Activated CD4-positive, CD25-positive, alpha-beta regulatory T cell (primary cell): Measurements from ENCODE around the gene TAF9.
"Not testable (repeated sequence)": the region's sequence is repeated elsewhere in the genome, so short reads cannot be mapped to it uniquely, and the experiment has no call there.

ENCODE experiments used
- DNase-seq, 4 experiments: peaks; one replicate each; lab custom pipeline; 2025; lab: John Stamatoyannopoulos, UW

The TAF9 gene, protein sequence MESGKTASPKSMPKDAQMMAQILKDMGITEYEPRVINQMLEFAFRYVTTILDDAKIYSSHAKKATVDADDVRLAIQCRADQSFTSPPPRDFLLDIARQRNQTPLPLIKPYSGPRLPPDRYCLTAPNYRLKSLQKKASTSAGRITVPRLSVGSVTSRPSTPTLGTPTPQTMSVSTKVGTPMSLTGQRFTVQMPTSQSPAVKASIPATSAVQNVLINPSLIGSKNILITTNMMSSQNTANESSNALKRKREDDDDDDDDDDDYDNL

DNA sequence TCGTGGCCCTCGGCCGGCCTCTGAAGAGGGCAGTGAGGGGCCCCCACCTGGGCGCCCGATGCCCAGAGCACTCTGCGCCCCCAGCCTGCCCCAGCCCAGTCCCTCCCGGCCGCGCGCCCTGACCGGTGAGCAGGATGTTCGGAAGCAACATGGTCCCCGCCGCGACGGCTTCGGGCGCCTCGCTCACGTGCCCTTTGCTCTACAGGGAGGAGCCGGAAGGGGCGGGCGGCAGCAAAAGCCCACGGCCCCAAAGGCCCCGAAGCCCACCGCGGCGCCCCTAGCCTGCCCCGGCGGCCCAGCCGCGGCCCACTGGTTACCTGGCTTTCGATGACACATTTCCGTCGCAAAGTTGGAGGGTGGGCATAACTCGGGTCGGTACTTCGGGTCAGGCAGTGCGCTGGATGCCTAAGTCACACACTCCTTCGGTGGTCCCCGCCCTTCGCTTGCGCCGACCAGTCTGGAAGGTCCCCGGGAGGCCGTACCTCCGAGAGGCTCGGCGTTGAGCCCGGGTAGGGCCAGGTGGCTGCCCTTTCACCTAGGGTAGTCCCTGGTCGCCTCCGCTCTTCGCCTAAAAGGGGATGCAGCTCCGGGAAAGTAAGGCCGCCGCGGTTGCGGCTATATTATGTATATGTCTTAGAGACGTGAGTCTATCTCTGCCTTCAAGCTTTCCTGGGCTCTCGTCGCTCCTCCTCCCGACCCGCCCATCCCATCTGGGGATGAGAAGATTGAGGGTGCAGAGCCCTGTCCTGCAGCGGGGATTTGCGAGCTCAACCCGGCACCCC lies at the start of gene TAF9, which contains the start of the genes AK6 and RAD17:
Gene TAF9 (minus strand): TSS at position 181 of the 782 bp plus-strand sequence. CDS start 3,783 bp downstream, outside the sequence.
Gene AK6 (minus strand): TSS at position 181 of the 782 bp plus-strand sequence. CDS start 30 bp downstream, at position 151.
Gene RAD17 (plus strand): TSS at position 479 of the 782 bp plus-strand sequence. CDS start 2,391 bp downstream, outside the sequence.
- peak; percentile 83 to 90 (median 88) for DNase-seq

DNA sequence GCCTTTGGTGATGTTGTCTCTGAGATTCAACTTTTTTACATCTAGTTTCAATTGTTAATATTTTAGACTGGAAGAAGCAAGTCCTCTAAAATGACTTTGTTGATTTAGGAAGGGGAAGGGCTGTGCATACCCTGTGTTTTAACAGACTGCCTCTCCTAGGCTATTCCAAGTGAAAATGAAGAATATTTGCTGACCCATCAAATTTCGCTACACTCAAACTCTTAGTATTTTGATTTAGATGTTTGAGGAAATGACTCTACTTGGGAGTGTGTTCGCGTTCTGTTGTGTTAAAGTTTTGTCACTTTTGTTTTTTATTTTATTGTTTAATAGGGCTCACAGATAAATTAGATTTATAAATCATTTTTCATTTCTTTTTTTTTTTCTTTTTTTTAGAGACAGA lies 49.2 kb upstream of the TAF9 start:
- DNase-seq: no peak

DNA sequence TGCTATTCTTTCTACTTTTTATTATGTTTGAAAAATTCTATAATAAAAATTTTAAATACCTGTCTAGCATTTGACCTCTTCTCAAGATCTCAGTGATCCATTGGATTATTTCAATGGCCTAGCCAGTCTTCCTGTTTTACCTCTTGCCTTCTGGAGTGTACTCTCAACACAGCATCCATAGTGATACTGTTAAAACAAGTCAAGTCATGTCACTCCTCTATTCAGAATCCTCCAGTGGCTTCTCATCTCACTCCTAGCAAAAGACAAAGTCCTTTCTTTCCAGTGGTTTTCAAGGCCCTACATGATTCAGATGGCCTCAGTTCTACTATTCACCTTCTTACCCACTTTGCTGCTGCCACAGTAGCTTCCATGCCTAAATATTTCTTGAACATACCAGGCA lies 47.4 kb upstream of the TAF9 start:
- no peak for DNase-seq

DNA sequence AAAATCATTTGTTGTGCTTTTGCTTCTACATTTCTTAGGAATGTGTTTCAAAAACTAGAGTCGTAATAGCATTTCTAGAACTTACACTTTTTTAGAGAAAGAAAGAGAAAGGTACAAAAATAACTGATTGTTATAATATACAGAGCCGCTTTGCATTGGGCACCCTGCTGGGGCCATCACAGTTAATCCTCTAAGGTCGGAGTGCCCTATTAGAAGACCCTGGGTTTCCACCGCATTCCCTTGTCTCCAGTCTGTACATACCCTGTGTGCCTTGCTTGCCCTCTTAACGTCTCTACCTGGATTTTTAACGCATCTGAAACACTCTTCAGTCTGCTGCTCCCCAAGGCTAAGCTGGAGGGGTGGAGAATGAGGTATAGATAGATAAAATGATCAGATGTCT lies 46.9 kb upstream of the TAF9 start:
- DNase-seq: no peak

DNA sequence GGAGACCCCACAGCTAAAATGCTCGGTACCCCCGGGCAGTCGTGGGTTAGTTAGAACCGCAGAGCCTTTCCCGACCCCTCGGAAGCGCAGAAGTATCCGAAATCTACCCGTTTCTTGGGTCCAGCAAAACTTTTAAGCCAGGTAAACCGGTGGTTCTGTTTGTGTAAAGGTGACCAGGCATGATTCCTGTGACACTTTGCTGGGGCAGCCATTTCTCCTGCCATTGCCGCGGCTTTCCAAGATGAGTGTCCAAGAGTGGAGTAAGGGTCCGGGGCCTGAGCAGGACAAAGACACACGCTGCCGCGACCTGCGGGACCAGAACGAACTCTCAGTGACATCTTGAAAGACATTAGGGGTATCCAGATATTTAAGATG lies 46.3 kb upstream of the TAF9 start:
- no peak for DNase-seq

DNA sequence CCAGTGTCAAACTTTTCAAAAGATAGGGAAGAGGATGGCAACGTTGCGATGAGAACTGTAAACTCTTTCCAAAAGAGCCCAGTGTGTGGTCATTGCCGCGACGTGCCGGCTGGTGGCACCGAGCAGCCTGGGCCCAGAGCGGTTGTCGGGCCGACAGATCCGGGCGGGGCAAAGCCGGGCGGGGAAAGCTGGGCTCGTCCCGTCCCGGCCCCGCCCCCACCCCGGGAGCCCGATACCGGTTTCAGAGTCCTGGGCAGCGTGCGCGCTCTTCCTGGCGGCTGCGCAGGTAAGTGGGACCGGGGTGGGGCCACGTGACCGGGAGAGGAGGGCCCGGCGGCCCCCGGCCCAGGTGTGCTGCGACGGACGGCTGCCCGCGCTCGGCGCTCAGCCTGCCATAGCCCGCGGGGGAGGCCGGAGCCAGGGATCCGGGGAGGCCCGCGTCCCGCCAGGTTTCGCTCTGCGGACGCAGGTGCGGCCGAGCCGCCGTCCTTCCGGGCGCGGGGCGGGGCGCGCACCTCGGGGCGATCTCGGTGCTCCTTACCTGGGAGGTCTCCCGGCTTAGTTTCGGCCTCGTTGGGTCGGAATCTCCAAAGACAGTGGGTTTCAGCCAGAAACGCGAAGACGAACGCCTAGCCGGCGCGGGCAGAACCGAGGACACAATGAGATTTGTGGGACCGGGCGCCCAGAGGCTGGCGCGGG lies 45.7 kb upstream of the TAF9 start, which contains the start of gene MARVELD2:
Gene MARVELD2 (plus strand): TSS at position 232 of the 699 bp plus-strand sequence. CDS start 4,270 bp downstream, outside the sequence.
- peak in 3 of 4 experiments; percentile 3 to 19 (median 3) for DNase-seq

DNA sequence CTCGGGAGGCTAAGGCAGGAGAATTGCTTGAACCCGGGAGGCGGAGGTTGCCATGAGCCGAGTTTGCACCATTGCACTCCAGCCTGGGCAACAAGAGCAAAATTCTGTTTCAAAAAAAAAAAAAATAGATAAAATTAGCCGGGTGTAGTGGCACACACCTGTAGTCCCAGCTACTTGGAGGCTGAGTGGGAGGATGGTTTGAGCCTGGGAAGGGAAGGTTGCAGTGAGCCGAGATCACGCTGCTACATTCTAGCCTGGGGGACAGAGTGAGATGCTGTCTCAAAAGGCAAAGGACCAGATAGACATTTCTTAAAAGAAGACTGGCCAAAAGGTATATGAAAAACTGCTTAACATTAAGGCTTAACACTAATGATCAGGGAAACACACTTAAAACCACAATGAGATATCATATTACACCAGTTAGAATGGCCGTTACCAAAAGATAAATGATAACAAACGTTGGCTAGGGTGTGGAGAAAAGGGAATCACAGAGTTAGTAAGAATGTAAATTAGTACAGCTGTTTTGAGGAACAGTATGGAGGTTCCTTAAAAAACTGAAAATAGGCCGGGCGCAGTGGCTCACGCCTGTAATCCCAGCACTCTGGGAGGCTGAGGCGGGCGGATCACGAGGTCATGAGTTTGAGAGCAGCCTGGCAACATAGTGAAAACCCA lies 35.5 kb upstream of the TAF9 start:
- DNase-seq: no peak

DNA sequence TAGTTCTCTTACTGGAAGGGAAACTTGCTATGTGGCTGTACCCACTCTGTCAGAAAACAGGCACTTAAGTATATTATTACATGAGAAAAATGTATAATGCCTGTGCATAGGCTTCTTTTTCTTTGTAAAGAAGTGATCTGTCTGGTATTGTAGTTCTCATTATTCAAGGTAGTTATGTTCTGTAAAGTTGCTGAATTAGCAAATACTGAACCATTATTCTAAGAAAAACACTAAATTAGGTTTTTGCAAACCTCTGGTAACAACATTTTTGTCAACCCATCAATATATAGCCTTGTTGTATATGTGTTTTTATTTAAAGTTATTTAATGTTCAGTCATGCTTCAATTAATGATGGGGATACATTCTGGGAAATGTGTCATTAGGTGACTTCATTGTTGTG lies 9.1 kb upstream of the TAF9 start:
- no peak for DNase-seq

DNA sequence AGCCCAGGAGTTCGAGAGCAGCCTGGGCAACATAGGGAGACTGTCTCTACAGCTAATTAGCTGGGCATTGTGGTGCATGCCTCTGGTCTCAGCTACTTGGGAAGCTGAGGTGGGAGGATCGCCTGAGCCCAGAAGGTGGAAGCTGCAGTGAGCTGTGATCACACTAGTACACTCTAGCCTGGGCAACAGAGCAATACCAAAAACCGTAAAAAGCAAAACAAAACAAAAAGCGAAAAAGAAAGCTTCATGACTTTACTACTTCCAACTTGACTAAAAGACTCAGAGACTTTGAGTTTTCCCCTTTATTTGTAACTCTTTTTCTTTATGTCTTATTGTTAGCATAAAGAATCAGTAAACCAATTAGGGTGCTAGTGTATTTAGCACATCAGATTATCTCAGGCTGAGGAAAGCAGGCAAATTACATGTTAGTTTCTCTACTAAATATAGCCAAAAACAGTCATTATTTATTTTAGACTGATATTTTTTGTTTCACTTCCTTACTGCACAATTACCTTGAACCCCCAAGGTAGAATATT lies 5.7 kb upstream of the TAF9 start:
- DNase-seq: no peak

DNA sequence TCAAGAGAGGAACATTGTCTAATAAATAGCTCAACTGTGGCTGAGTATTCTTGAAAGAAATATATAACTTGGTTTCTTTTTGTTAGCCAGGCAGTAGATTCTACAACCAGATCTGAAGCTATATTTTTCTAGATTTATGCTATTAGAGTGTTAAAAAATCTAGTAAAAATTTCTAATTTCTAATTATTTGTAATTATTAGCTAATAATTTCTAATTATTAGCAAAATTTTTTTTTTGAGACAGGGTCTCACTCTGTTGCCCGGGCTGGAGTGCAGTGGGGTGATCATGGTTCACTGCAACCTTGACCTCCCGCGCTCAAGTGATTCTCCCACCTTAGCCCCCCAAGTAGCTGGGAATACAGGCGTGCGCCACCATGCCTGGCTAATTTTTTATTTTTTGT lies 3.1 kb upstream of the TAF9 start:
- no peak for DNase-seq

DNA sequence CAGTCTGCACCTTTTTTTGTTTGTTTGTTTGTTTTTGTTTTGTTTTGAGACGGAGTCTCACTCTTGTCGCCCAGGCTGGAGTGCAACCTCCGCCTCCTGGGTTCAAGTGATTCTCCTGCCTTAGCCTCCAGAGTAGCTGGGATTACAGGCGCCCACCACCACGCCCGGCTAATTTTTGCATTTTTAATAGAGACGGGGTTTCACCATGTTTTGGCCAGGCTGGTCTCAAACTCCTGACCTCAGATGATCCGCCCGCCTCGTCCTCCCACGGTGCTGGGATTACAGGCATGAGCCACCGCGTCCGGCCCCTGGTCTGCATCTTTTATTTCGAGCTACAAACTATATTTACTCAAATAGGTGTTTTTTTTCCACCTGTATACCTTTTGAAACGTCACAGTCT lies 1.0 kb upstream of the TAF9 start:
- DNase-seq: not testable (repeated sequence)

DNA sequence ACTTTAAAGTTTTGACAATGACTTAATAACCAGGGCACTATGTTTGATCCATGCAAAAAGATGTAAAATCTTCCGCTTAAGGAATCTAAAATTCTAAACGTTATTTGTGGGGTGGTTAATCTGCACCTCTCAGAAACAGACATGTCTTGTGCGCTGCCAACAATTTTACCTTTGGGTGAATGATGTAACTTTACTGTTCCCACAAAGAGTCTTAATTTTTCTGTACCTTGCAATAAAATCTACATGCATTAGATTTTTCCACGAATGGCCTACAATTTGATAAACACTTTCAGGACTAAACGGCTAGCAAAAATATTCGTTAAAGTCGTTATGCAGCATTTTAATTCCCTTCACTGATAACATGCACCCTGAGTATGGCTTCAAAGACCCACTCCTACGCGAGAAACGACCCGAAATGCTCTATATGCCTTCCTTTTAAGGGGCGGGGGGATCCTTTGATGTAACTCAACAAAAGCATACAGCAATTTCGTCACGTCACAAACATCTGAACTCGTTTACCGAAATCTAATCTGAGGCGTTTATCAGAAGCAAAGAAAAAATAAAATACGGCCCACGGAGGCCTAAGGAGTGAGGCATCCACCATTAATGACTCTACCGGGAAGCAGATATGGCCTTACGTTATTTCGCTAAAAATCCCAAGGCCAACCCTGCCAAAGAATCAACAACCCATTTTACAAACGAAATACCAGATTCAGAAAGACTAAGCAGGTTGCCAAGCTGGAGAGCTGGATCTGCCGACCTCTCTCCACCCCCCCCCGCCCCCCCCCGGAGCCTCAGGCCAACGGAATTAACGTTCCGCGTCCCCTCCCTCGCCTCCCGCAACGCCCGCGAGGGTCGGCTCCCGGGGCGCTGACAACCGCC lies 621 bp downstream of the TAF9 start:
- DNase-seq: no peak

DNA sequence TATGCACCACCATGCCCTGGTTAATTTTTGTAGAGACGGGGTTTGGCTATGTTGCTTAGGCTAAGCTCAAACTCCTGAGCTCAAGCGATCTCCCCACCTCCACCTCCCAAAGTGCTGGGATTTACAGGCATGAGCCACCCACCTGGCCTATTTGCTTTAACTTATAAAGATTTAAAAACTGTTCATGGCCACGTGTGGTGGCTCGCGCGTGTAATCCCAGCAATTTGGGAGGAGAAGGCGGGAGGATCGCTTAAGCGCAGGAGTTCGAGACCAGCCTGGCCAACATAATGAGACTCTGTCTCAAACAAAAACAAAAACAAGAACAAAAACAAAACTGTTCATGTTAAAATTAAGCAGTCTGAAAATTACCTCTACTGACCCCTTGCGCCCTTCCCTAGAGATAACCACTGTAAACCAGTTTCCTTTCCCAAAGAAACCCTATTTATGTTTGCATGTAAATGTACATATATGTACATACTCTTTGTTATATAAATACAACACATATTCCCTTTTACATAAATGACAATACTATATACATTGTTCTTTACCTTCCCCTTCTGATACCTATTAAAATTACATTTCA lies 1.5 kb downstream of the TAF9 start:
- no peak for DNase-seq

DNA sequence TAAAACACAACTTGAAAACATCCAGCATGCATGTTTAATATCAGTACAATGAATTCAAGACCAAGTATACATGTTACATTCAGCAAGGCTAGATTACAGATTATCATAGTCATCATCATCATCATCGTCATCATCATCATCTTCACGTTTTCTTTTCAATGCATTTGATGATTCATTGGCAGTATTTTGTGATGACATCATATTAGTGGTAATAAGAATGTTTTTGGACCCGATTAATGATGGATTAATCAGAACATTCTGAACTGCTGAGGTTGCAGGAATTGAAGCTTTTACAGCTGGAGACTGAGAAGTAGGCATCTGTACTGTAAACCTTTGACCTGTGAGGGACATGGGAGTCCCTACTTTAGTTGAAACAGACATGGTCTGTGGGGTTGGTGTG lies 4.5 kb downstream of the TAF9 start:
- DNase-seq: no peak

DNA sequence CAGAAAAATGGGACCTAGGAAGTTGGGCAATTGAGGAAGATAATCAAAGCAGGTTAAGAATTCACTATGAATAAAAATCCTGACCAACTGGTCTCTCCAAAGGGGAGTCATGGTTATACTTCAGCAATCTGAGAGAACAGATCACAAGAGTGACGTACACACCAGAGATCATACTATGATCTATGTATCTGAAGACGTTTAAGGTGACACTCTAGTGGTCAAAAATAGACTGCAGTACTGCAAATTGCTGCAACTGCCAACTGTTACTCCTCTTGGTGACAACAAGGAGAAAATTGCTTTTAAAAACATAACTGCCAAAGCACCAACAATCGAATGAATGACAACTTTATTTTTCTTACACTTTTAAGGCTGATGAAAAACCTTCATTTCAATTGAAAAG lies 4.9 kb downstream of the TAF9 start:
- DNase-seq: no peak

DNA sequence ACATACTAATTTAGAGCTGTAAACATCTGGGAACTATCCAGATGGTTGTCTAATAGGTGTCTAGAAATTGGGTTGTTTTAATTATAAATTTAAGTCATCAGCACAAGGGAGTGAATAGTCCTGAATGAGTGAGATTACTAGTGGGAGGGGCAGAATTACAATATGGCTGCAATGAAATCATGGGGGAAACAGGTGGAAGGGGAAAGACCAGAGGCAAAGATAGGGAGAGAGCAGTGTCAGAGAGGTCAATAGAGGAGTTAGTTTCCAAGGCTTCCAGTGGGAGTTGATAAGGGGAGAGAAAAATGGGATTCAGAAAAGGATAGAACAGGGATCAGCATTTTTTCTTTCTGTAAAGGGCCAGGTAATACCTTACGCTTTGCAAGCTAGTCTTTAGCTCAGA lies 8.9 kb downstream of the TAF9 start:
- no peak for DNase-seq

DNA sequence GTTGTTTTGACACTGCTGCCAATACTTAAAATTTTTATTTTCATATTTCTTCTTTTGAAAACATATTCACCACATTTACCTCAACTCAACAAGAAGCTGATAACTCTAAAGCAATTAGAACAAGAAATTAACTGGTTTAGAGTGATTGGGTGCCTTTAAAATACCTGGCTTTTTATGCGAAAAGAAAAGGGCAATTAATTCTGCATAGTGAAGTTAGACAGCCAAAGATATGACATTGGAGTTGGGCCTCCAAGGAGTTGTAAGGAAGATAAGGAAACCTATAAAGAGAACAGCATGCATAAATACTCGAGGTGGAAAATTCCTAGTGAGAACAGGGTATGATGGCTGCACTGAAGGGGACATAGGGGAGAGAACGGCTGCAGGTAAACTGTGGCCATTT lies 9.6 kb downstream of the TAF9 start:
- no peak for DNase-seq

DNA sequence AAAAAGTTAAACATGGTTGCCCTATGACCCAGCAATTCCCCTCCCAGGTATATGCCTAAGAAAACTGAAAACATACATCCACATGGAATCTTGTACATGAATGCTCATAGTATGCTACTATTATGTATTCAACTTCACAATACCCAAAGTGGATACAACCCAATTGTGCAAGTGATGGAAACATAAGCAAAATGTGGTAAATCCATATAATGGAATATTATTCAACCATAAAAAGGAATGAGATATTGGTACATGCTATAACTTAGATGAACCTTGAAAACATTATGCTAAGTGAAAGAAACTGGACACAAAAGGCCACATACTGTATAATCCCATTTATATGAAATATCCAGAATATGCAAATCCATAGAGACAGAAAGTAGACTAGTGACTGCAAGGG lies 18.7 kb downstream of the TAF9 start:
- DNase-seq: no peak

DNA sequence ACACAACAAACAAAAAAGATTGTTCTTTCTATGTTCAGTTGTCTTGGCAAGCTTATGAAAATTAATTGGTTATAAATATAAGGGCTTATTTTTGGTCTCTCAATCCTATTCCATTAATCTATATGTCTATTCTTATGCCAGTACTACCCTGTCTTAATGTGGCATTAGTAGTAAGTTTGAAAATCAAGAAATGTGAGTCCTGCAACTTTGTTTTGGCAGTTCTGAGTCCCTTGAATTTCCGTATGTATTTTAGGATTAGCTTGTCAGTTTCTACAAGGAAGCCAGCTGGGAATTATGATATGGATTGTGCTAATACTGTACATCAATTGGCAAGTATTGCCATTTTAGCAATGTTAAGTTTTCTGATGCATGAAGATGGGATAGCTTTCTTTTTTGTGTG lies 26.2 kb downstream of the TAF9 start:
- no peak for DNase-seq

DNA sequence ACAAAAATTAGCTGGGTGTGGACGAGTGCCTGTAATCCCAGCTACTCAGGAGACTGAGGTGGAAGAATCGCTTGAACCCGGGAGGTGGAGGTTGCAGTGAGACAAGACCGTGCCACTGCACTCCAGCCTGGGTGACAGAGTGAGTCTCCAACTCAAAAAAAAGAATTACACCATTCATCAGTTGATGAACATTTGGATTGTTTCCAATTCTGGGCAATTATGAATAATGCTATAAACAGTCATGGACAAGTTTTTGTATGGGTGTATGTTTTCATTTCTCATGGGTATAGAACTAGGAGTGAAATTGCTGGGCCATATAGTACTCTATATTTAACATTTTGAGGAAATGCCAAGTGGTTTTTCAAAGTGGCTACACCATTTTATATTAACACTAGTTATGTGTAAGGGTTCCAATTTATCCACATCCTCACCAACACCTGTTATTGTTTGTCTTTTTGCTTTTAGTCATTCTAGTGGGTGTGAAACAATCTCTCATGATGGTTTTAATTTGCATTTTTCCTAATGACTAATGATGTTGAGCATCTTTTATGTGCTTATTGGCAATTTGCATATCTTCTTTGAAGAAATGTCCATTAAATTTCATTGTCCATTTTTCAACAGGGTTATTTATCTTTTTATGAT lies 27.7 kb downstream of the TAF9 start:
- DNase-seq: no peak
